A549 (cell line): ENCODE measurements around the gene TENM3.

Experiments
- EP300 ChIP-seq, 2 experiments: fragments of >200 bp; sonication (Bioruptor Twin); formaldehyde crosslinking; IDR thresholded peaks; 2 replicates in 1 of 2; 3 replicates in 1 of 2; pipeline ENCODE4 v1.6.1; 2016 to 2017
- HDAC2 ChIP-seq: fragments of 200-600 bp; sonication (generic); IDR thresholded peaks from 2 replicates; pipeline ENCODE4 v1.6.1; 2016
- HEYL ChIP-seq: fragments of 250-450 bp; sonication (Bioruptor Pico); IDR thresholded peaks from 2 replicates; pipeline ENCODE4 v1.8.0; 2021; ENCODE audit warnings: mild to moderate bottlenecking, moderate library complexity
- MYC ChIP-seq: IDR thresholded peaks from 2 replicates; pipeline ENCODE4 v1.6.1; 2012; ENCODE audit warnings: mild to moderate bottlenecking, inconsistent platforms, low read length, improper control_type of control experiment, borderline replicate concordance
- POLR2A ChIP-seq: IDR thresholded peaks from 2 replicates; pipeline ENCODE4 v1.6.1; 2012; ENCODE audit warnings: mild to moderate bottlenecking, low read length
- RAD21 ChIP-seq, 2 experiments: fragments of >200 bp in 1 of 2; sonication (Bioruptor Twin) in 1 of 2; formaldehyde crosslinking in 1 of 2; IDR thresholded peaks in 1 of 2; conservative IDR thresholded peaks in 1 of 2; 2 replicates in 1 of 2; 3 replicates in 1 of 2; pipeline ENCODE4 v1.6.1; 2012 to 2018; ENCODE audit warnings: inconsistent platforms in 1 of 2
- RCOR1 ChIP-seq: fragments of 150-350 bp; IDR thresholded peaks from 2 replicates; pipeline ENCODE4 v1.6.1; 2014; ENCODE audit warnings: antibody characterized with exemption, low read length, low read depth
- USF2 ChIP-seq: fragments of 450-650 bp; IDR thresholded peaks from 2 replicates; pipeline ENCODE4 v1.6.1; 2014; ENCODE audit warnings: antibody characterized with exemption
- TF ChIP-seq, protein P1 (sequence below): fragments of >200 bp; sonication (Bioruptor Twin); formaldehyde crosslinking; IDR thresholded peaks from 3 replicates; pipeline ENCODE4 v1.5.1; 2016
- TF ChIP-seq, protein P2 (sequence below): fragments of >200 bp; sonication (Bioruptor Twin); formaldehyde crosslinking; IDR thresholded peaks from 2 replicates; pipeline ENCODE4 v1.6.1; 2016

GRCh38 chr4:182495645-182496385, 252.6 kb downstream of the TENM3 start:
- TF ChIP-seq, protein P1, sequence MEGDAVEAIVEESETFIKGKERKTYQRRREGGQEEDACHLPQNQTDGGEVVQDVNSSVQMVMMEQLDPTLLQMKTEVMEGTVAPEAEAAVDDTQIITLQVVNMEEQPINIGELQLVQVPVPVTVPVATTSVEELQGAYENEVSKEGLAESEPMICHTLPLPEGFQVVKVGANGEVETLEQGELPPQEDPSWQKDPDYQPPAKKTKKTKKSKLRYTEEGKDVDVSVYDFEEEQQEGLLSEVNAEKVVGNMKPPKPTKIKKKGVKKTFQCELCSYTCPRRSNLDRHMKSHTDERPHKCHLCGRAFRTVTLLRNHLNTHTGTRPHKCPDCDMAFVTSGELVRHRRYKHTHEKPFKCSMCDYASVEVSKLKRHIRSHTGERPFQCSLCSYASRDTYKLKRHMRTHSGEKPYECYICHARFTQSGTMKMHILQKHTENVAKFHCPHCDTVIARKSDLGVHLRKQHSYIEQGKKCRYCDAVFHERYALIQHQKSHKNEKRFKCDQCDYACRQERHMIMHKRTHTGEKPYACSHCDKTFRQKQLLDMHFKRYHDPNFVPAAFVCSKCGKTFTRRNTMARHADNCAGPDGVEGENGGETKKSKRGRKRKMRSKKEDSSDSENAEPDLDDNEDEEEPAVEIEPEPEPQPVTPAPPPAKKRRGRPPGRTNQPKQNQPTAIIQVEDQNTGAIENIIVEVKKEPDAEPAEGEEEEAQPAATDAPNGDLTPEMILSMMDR, result no peak
- TF ChIP-seq RCOR1 (no peak), USF2 (no peak), HEYL (CRISPR knock-in tag) (no peak), EP300 (IDR thresholded peaks at IDR 0.05) (no peak), POLR2A (no peak), RAD21 (conservative IDR thresholded peaks at IDR 0.05 in 1 of 2, IDR thresholded peaks at IDR 0.05 in 1 of 2) (no peak), MYC (no peak), HDAC2 (no peak)
- TF ChIP-seq, protein P2, sequence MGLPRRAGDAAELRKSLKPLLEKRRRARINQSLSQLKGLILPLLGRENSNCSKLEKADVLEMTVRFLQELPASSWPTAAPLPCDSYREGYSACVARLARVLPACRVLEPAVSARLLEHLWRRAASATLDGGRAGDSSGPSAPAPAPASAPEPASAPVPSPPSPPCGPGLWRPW, result no peak
